HepG2 (cell line): Measurements from ENCODE around the gene SNX9. TPM values are rescaled to one million over a fixed set of nuclear protein-coding genes. Genes with fewer than 3 reads are reported as not detected.

Experiments
- ATAC-seq: fragments of 200-7000 bp; cut with Tn5 transposase; 3 replicates; pipeline ENCODE4 v1.9.1; 2020; ENCODE audit warnings: mild to moderate bottlenecking, moderate library complexity
- BruUV-seq: library from RNA; stranded (reverse); fragments of 400-500 nt; replicated peaks from 2 replicates; lab custom pipeline; 2021; lab: Mats Ljungman, UMichigan
- CTCF ChIA-PET: fragments of 300-600 bp; formaldehyde crosslinking; extraction: SDS; loops from one replicate; lab custom pipeline; 2021; ENCODE audit warnings: low total read pairs, inconsistent platforms, low intra/inter-chr PET ratio; lab: Yijun Ruan, JAX
- POLR2A ChIA-PET: fragments of 350-600 bp; sonication (Branson Sonifier 250); formaldehyde crosslinking; loops from one replicate; lab custom pipeline; 2020; ENCODE audit warnings: antibody characterized with exemption, inconsistent platforms; lab: Yijun Ruan, JAX
- DNase-seq: peaks from one replicate; pipeline ENCODE4 v3.0.0-alpha.2; 2015; ENCODE audit warnings: low spot score
- FAIRE-seq: peaks from 3 replicates; lab custom pipeline; 2011; peaks lifted over from hg19 to GRCh38; lab: Jason Lieb, UNC
- H2AFZ ChIP-seq: one replicate; pipeline ENCODE4 v1.6.1; 2011; ENCODE audit warnings: low read length, inconsistent platforms
- H3K27ac ChIP-seq: fragments of 300-600 bp; 3 replicates; pipeline ENCODE4 v1.8.0; 2011; ENCODE audit warnings: mixed run types, mild to moderate bottlenecking, mixed read lengths, low read length, inconsistent platforms; ENCODE audit not compliant: insufficient read depth; ENCODE audit errors: extremely low read length
- H3K27me3 ChIP-seq, 2 experiments: fragments of 200-600 bp in 1 of 2; 2 replicates in 1 of 2; 3 replicates in 1 of 2; pipeline versions ENCODE4 v1.6.0 to v1.8.0; 2011; ENCODE audit warnings: low read length in 2 of 2, mild to moderate bottlenecking in 2 of 2, moderate library complexity in 2 of 2, inconsistent platforms in 1 of 2; ENCODE audit not compliant: insufficient read depth in 2 of 2, control insufficient read depth in 1 of 2
- H3K36me3 ChIP-seq, 2 experiments: fragments of 200-600 bp in 1 of 2; replicated peaks in 1 of 2; 2 replicates in 1 of 2; 3 replicates in 1 of 2; pipeline versions ENCODE4 v1.5.1 to v1.8.0; 2011; ENCODE audit warnings: low read length in 2 of 2, inconsistent platforms in 1 of 2; ENCODE audit not compliant: insufficient read depth in 2 of 2, control insufficient read depth in 1 of 2
- H3K4me1 ChIP-seq: 2 replicates; pipeline ENCODE4 v1.5.1; 2012; ENCODE audit warnings: low read length, inconsistent platforms; ENCODE audit not compliant: insufficient read depth
- H3K4me2 ChIP-seq: 2 replicates; pipeline ENCODE4 v1.6.0; 2011; ENCODE audit warnings: low read depth, low read length, inconsistent platforms
- H3K4me3 ChIP-seq, 3 experiments: fragments of 200-600 bp in 1 of 3; sonication (generic), shearing (Covaris generic) in 1 of 3; replicated peaks in 1 of 3; 2 replicates each; pipeline ENCODE4 v1.5.1; 2011 to 2016; ENCODE audit warnings: low read length in 3 of 3, inconsistent platforms in 2 of 3, low read depth in 2 of 3, mild to moderate bottlenecking in 2 of 3, control low read depth in 1 of 3, mixed read lengths in 1 of 3; ENCODE audit not compliant: insufficient read depth in 1 of 3
- H3K79me2 ChIP-seq: one replicate; pipeline ENCODE4 v1.6.1; 2011; ENCODE audit warnings: low read length, inconsistent platforms; ENCODE audit not compliant: insufficient read depth
- H3K9ac ChIP-seq: 2 replicates; pipeline ENCODE4 v1.6.0; 2011; ENCODE audit warnings: mild to moderate bottlenecking, low read depth, low read length, inconsistent platforms; ENCODE audit not compliant: insufficient read depth
- H3K9me3 ChIP-seq: 2 replicates; pipeline ENCODE4 v1.5.1; 2012; ENCODE audit warnings: mild to moderate bottlenecking, low read length
- H4K20me1 ChIP-seq: 2 replicates; pipeline ENCODE4 v1.6.0; 2011; ENCODE audit warnings: inconsistent platforms, mild to moderate bottlenecking, low read length, moderate library complexity; ENCODE audit not compliant: insufficient read depth
- CBX2 ChIP-seq, 2 experiments: fragments of 200-600 bp in 1 of 2; sonication (generic); formaldehyde crosslinking in 1 of 2; IDR thresholded peaks; 2 replicates each; pipeline versions ENCODE4 v1.7.0 to v1.8.1; 2018 to 2022; ENCODE audit warnings: low read depth in 2 of 2, low read length in 1 of 2, mild to moderate bottlenecking in 1 of 2, missing genetic modification reagents in 1 of 2
- DR1 ChIP-seq: sonication (generic); formaldehyde crosslinking; IDR thresholded peaks from 2 replicates; pipeline ENCODE4 v1.8.0; 2021; ENCODE audit warnings: mild to moderate bottlenecking, missing genetic modification reagents, inconsistent platforms
- EP300 ChIP-seq, 3 experiments: sonication (generic) in 1 of 3; formaldehyde crosslinking in 1 of 3; IDR thresholded peaks; 2 replicates each; pipeline versions ENCODE4 v1.5.1 to v1.6.1; 2011 to 2020; ENCODE audit warnings: low read depth in 2 of 3, low read length in 2 of 3, borderline replicate concordance in 1 of 3, improper control_type of control experiment in 1 of 3, mild to moderate bottlenecking in 1 of 3, missing genetic modification reagents in 1 of 3, moderate library complexity in 1 of 3
- ETS1 ChIP-seq: sonication (generic); formaldehyde crosslinking; IDR thresholded peaks from 2 replicates; pipeline ENCODE4 v1.4.0; 2020; ENCODE audit warnings: missing genetic modification reagents
- IKZF1 ChIP-seq: fragments of 450-650 bp; IDR thresholded peaks from 2 replicates; pipeline ENCODE4 v1.7.1; 2016
- KAT2B ChIP-seq: fragments of 150-350 bp; IDR thresholded peaks from 2 replicates; pipeline ENCODE4 v1.6.1; 2014; ENCODE audit warnings: low read depth, low read length, borderline replicate concordance
- MYNN ChIP-seq: sonication (generic); formaldehyde crosslinking; IDR thresholded peaks from 2 replicates; pipeline ENCODE4 v1.4.0; 2020; ENCODE audit warnings: mild to moderate bottlenecking, low read depth, missing genetic modification reagents
- RFX1 ChIP-seq: fragments of 450-650 bp; IDR thresholded peaks from 2 replicates; pipeline ENCODE4 v1.6.1; 2017
- RFX3 ChIP-seq: IDR thresholded peaks from 2 replicates; pipeline ENCODE4 v1.6.1; 2016; ENCODE audit warnings: missing biosample characterization, missing genetic modification reagents
- SALL2 ChIP-seq: sonication (generic); formaldehyde crosslinking; IDR thresholded peaks from 2 replicates; pipeline ENCODE4 v1.8.1; 2023; ENCODE audit warnings: mild to moderate bottlenecking, missing genetic modification reagents, inconsistent platforms
- TFDP2 ChIP-seq: sonication (generic); formaldehyde crosslinking; IDR thresholded peaks from 2 replicates; pipeline ENCODE4 v1.4.0; 2020; ENCODE audit warnings: missing genetic modification reagents
- ZNF446 ChIP-seq: sonication (generic); formaldehyde crosslinking; IDR thresholded peaks from 2 replicates; pipeline ENCODE4 v1.5.0; 2020; ENCODE audit warnings: mild to moderate bottlenecking, missing genetic modification reagents
- ZNF704 ChIP-seq: sonication (generic); formaldehyde crosslinking; IDR thresholded peaks from 2 replicates; pipeline ENCODE4 v1.8.1; 2023; ENCODE audit warnings: mild to moderate bottlenecking, inconsistent platforms, moderate library complexity, missing genetic modification reagents, borderline replicate concordance
- WGBS: methylation state at CpG from one replicate; pipeline ENCODE4 v1.1.6; 2017; ENCODE audit warnings: low lambda C conversion rate; 5-methylcytosine and 5-hydroxymethylcytosine counted together
- in situ Hi-C: cut with HindIII; loops from 2 replicates; pipeline ENCODE4 v1.10.0; 2017; ENCODE audit warnings: low pct_unique_long_range_greater_than_20kb; ENCODE audit not compliant: extremely low pct_ligation_motif_present
- intact Hi-C: fragments of 100-400 bp; cut with micrococcal nuclease; formaldehyde crosslinking; loops from one replicate; pipeline ENCODE4 v1.10.0; 2022; ENCODE audit not compliant: unreplicated experiment
- polyA plus RNA-seq, 8 experiments: library from polyadenylated mRNA; depleted of rRNA in 3 of 8; stranded (reverse) in 7 of 8; unstranded in 1 of 8; fragments of >200 nt; fragmentation: Illumina TruSeq in 4 of 8; extraction: Trizol in 4 of 8; gene quantifications; 2 replicates each; pipeline versions ENCODE4 v1.2.1 to v1.2.3, GENCODE V29; 2011 to 2016; ENCODE audit warnings: low read depth in 4 of 8, missing spikeins in 1 of 8, mixed read lengths in 1 of 8; ENCODE audit not compliant: insufficient read depth in 1 of 8
- total RNA-seq, 5 experiments: library from RNA; depleted of rRNA; stranded (reverse); fragments of >200 nt; fragmentation: Illumina TruSeq; extraction: Trizol; gene quantifications; 2 replicates each; pipeline ENCODE4 v1.2.3, GENCODE V29; 2016; ENCODE audit warnings: low read depth in 1 of 5

SNX9 gene
- total and polyA plus RNA-seq, 2 of the 13 experiments (the other 11 are each of a cell fraction or from before 2014, with no cell fraction given): 21.9 to 36.0 TPM

GRCh38 chr6:157864185-157864761, 41.2 kb downstream of the SNX9 start:
- H3K4me2 ChIP-seq: no peak overlapping the region
- H3K36me3 ChIP-seq: peaks cover 6 to 7% of the 10 kb centered on the region in 2 experiments; a peak in 4 of 5 replicates
- in situ Hi-C loops (no loop called here), intact Hi-C loops (no loop called here)
- no peak overlapping the region for H3K9ac ChIP-seq
- H3K4me1 ChIP-seq: peaks cover 30% of the 10 kb centered on the region
- FAIRE-seq (no peak), DNase-seq (no peak), ATAC-seq (no peak)
- CTCF ChIA-PET: no interaction called here
- no peaks in the 10 kb centered on the region for H3K9me3 ChIP-seq
- H3K27ac ChIP-seq: no peak overlapping the region
- peaks cover 32% of the 10 kb centered on the region for H4K20me1 ChIP-seq
- no peak for TF ChIP-seq KAT2B
- TF ChIP-seq RFX3 (CRISPR knock-in tag): no peak
- TF ChIP-seq ETS1 (CRISPR knock-in tag): no peak
- TF ChIP-seq SALL2: no peak
- TF ChIP-seq RFX1: no peak
- TF ChIP-seq EP300 (IDR thresholded peaks at IDR 0.05; ENCODE audit: low read depth in 2 of 2, low read length in 2 of 2): no peak
- TF ChIP-seq EP300 (CRISPR knock-in tag; IDR thresholded peaks at IDR 0.05; ENCODE audit: borderline replicate concordance): no peak
- 97% methylated on average over 10 of the region's 11 CpGs for WGBS
- no peak overlapping the region for H2AFZ ChIP-seq
- POLR2A ChIA-PET: no interaction called here
- H3K4me3 ChIP-seq: no peak overlapping the region
- no TSS peak for BruUV-seq
- H3K27me3 ChIP-seq: no peaks in the 10 kb centered on the region
- H3K79me2 ChIP-seq: peaks cover 58% of the 10 kb centered on the region

GRCh38 chr6:157865249-157865648, 42.2 kb downstream of the SNX9 start:
- intact Hi-C loops: no loop called here
- Histone ChIP-seq H3K9me3 (no peaks in the 10 kb centered on the region), H3K4me2 (no peak overlapping the region), H3K36me3 (peaks cover 16 to 17% of the 10 kb centered on the region in 2 experiments; a peak in 4 of 5 replicates), H3K9ac (no peak overlapping the region), H2AFZ (no peak overlapping the region), H3K79me2 (peaks cover 49% of the 10 kb centered on the region), H3K27ac (no peak overlapping the region), H3K4me3 (no peak overlapping the region), H3K4me1 (peaks cover 20% of the 10 kb centered on the region), H3K27me3 (no peaks in the 10 kb centered on the region), H4K20me1 (peaks cover 22% of the 10 kb centered on the region)
- ATAC-seq: no peak
- no TSS peak for BruUV-seq
- DNase-seq: no peak
- no peak for FAIRE-seq
- WGBS: over 99% methylated on average over 6 of the region's 6 CpGs
- in situ Hi-C loops: no loop called here
- ChIA-PET POLR2A (no interaction called here), CTCF (no interaction called here)
- no peak for TF ChIP-seq IKZF1
- no peak for TF ChIP-seq ZNF704 (CRISPR knock-in tag)
- TF ChIP-seq TFDP2 (CRISPR knock-in tag): no peak
- no peak for TF ChIP-seq DR1 (CRISPR knock-in tag)
- no peak for TF ChIP-seq MYNN (CRISPR knock-in tag)
- no peak for TF ChIP-seq CBX2 (IDR thresholded peaks at IDR 0.05; ENCODE audit: low read depth, low read length)
- no peak for TF ChIP-seq CBX2 (CRISPR knock-in tag; IDR thresholded peaks at IDR 0.05; ENCODE audit: low read depth)
- no peak for TF ChIP-seq ZNF446 (CRISPR knock-in tag)
